Transverse colon (tissue), 4 donors: ENCODE results near the gene HASPIN. TPM values are rescaled to one million over a fixed set of nuclear protein-coding genes. Genes with fewer than 3 reads are reported as not detected.
"Not testable (repeated sequence)": the region's sequence is repeated elsewhere in the genome, so short reads cannot be mapped to it uniquely, and the experiment has no call there.

Experiments used
- DNase-seq: peaks from one replicate; pipeline ENCODE4 v3.0.0-alpha.2; 2019
- H3K27ac ChIP-seq, 4 donors: fragments of 200-600 bp; sonication (generic); 2 replicates each; pipeline ENCODE4 v1.5.1; 2016 to 2018; ENCODE audit warnings: inconsistent platforms in 4 of 4
- H3K27me3 ChIP-seq: fragments of 200-600 bp; sonication (generic); 2 replicates; pipeline ENCODE4 v1.5.1; 2017; ENCODE audit warnings: inconsistent platforms
- H3K36me3 ChIP-seq, 4 donors: fragments of 200-600 bp; sonication (generic); 2 replicates each; pipeline ENCODE4 v1.5.1; 2017 to 2019; ENCODE audit warnings: inconsistent platforms in 4 of 4
- H3K4me1 ChIP-seq, 4 donors: fragments of 200-600 bp; sonication (generic); 2 replicates each; pipeline ENCODE4 v1.5.1; 2017 to 2020; ENCODE audit warnings: inconsistent platforms in 4 of 4
- H3K4me3 ChIP-seq, 4 donors: fragments of 200-600 bp; sonication (generic); 1 replicate in 1 of 4; 2 replicates in 3 of 4; pipeline versions ENCODE4 v1.5.1 to v1.6.1; 2017 to 2019; ENCODE audit warnings: inconsistent platforms in 4 of 4
- H3K9me3 ChIP-seq, 2 donors: fragments of 200-600 bp; sonication (generic); 2 replicates each; pipeline ENCODE4 v1.5.1; 2017 to 2019; ENCODE audit warnings: inconsistent platforms in 2 of 2
- CTCF ChIP-seq, 5 experiments: fragments of 200-600 bp in 3 of 5; fragments of 450-650 bp in 2 of 5; sonication (generic) in 3 of 5; IDR thresholded peaks; 1 replicate in 2 of 5; 2 replicates in 3 of 5; pipeline ENCODE4 v1.5.1; 2016 to 2017; ENCODE audit warnings: antibody characterized with exemption in 5 of 5, inconsistent platforms in 3 of 5, mild to moderate bottlenecking in 2 of 5, moderate library complexity in 1 of 5
- POLR2A ChIP-seq: fragments of 450-650 bp; IDR thresholded peaks from one replicate; pipeline ENCODE4 v1.6.1; 2016; ENCODE audit warnings: antibody characterized with exemption, mild to moderate bottlenecking, moderate library complexity
- POLR2AphosphoS5 ChIP-seq, 3 donors: sonication (generic); formaldehyde crosslinking; IDR thresholded peaks; one replicate each; pipeline ENCODE4 v1.6.1; 2016; ENCODE audit warnings: antibody characterized with exemption in 3 of 3
- WGBS, 2 donors: methylation state at CpG; one replicate each; pipeline ENCODE4 v1.1.5; 2018; ENCODE audit warnings: low coverage in 1 of 2; 5-methylcytosine and 5-hydroxymethylcytosine counted together
- in situ Hi-C, 4 donors: fragments of 200-750 bp; cut with MboI; loops; one replicate each; pipeline versions ENCODE4 v1.15.0 to v1.15.1; 2017; ENCODE audit warnings: low sequenced_read_pairs in 3 of 4, low pct_ligation_motif_present in 1 of 4, low pct_unique_long_range_greater_than_20kb in 1 of 4
- intact Hi-C: fragments of 100-400 bp; cut with DNase I; formaldehyde crosslinking; loops from one replicate; pipeline ENCODE4 v1.15.1; 2023; ENCODE audit warnings: low total_unique reads
- total RNA-seq, 4 donors: library from RNA; depleted of rRNA; stranded (reverse); fragments of >200 nt; gene quantifications; one replicate each; pipeline ENCODE4 v1.1.0, GENCODE V29; 2016

Gene HASPIN
- total RNA-seq, 4 donors from 2014 or later = 0.14 to 2.4 (median 0.64) TPM; not detected in 1

GRCh38 chr17:3722716-3723115 lies 987 bp upstream of the HASPIN start:
- in situ Hi-C loops = no loop called here
- Histone ChIP-seq H3K36me3 (peaks cover 0 to 5% (median 2%) of the 10 kb centered on the region in 4 donors), H3K4me3 (peak overlapping the region; percentile 62 to 79 (median 74)), H3K4me1 (peaks cover 10 to 49% (median 27%) of the 10 kb centered on the region in 4 donors), H3K27me3 (no peaks in the 10 kb centered on the region), H3K27ac (peak overlapping the region; percentile 86 to 91 (median 90)), H3K9me3 (no peaks in the 10 kb centered on the region)
- no peak for TF ChIP-seq POLR2A
- no peak for DNase-seq
- WGBS, 2 donors = 28 to 37% methylated on average over 5 to 6 of the region's 6 CpGs
- intact Hi-C loops = no loop called here

GRCh38 chr17:3723188-3723555 lies 531 bp upstream of the HASPIN start:
- no peaks in the 10 kb centered on the region for H3K27me3 ChIP-seq
- 0 to 3% methylated on average over 5 to 13 of the region's 13 CpGs for WGBS, 2 donors
- no peak for TF ChIP-seq POLR2A
- TF ChIP-seq CTCF (IDR thresholded peaks at IDR 0.05) = peak in 1 of 5 experiments; percentile 29
- no peak for TF ChIP-seq POLR2AphosphoS5 (IDR thresholded peaks at IDR 0.05)

GRCh38 chr17:3724378-3725077 lies 825 bp downstream of the HASPIN start:
- intact Hi-C loops = no loop called here
- Histone ChIP-seq H3K27ac (peak overlapping the region in 1 of 4 donors; percentile 86), H3K9me3 (no peaks in the 10 kb centered on the region), H3K27me3 (no peaks in the 10 kb centered on the region), H3K4me3 (peak overlapping the region; percentile 62 to 79 (median 74)), H3K36me3 (no peaks in the 10 kb centered on the region), H3K4me1 (peaks cover 10 to 46% (median 25%) of the 10 kb centered on the region in 4 donors)
- 22 to 33% methylated on average over 3 to 21 of the region's 27 CpGs for WGBS, 2 donors
- no peak for DNase-seq
- TF ChIP-seq POLR2A (no peak), CTCF (IDR thresholded peaks at IDR 0.05) (no peak)
- in situ Hi-C loops = loop anchor here in 2 of 4 donors (25.0 kb wide), 1 partner anchor 113 kb away; the partner anchor contains the start of gene NCBP3 (in 2 of the 2)

More at GRCh38 chr17:3723188-3723555, 531 bp upstream of the HASPIN start:
- in situ Hi-C loops (no loop called here), intact Hi-C loops (no loop called here)
- Histone ChIP-seq H3K36me3 (peaks cover 0 to 3% (median under 1%) of the 10 kb centered on the region in 4 donors), H3K4me3 (peak overlapping the region; percentile 62 to 79 (median 74)), H3K27ac (peak overlapping the region; percentile 86 to 91 (median 90)), H3K4me1 (peaks cover 10 to 49% (median 27%) of the 10 kb centered on the region in 4 donors), H3K9me3 (no peaks in the 10 kb centered on the region)
- DNase-seq = no peak

GRCh38 chr17:3727041-3727440 lies 3.3 kb downstream of the HASPIN start:
- Histone ChIP-seq H3K4me1 (peaks cover 7 to 22% (median 15%) of the 10 kb centered on the region in 4 donors), H3K27ac (no peak overlapping the region), H3K27me3 (no peaks in the 10 kb centered on the region), H3K4me3 (no peak overlapping the region), H3K36me3 (no peaks in the 10 kb centered on the region), H3K9me3 (no peaks in the 10 kb centered on the region)
- 29 to 35% methylated on average over 2 of the region's 2 CpGs for WGBS, 2 donors
- no peak for DNase-seq
- in situ Hi-C loops = loop anchor here in 2 of 4 donors (25.0 kb wide), 1 partner anchor 110 kb away; the partner anchor contains the start of gene NCBP3 (in 2 of the 2)
- no peak for TF ChIP-seq CTCF (IDR thresholded peaks at IDR 0.05)
- intact Hi-C loops = no loop called here

- H3K4me1 ChIP-seq = peaks cover 0 to 12% (median 9%) of the 10 kb centered on the region in 4 donors
- intact Hi-C loops, H3K27ac ChIP-seq, H3K9me3 ChIP-seq, H3K27me3 ChIP-seq, DNase-seq, H3K4me3 ChIP-seq, H3K36me3 ChIP-seq: not testable (repeated sequence)
- WGBS, 2 donors = 97% methylated on average over 3 of the region's 3 CpGs; no CpG with 5 or more reads in 1 of the 2 donors
- in situ Hi-C loops = loop anchor here in 2 of 4 donors (25.0 kb wide), 1 partner anchor 109 kb away; the partner anchor contains the start of gene NCBP3 (in 2 of the 2)
These were observed 4.4 kb downstream of the HASPIN start for GRCh38 chr17:3728099-3728498.
